Measurements from ENCODE around the gene DIRAS2. TPM values are rescaled to one million over a fixed set of nuclear protein-coding genes. Genes with fewer than 3 reads are reported as not detected.

The DIRAS2 gene
- total RNA-seq, 2 experiments from 2014 or later, result not detected

DNA sequence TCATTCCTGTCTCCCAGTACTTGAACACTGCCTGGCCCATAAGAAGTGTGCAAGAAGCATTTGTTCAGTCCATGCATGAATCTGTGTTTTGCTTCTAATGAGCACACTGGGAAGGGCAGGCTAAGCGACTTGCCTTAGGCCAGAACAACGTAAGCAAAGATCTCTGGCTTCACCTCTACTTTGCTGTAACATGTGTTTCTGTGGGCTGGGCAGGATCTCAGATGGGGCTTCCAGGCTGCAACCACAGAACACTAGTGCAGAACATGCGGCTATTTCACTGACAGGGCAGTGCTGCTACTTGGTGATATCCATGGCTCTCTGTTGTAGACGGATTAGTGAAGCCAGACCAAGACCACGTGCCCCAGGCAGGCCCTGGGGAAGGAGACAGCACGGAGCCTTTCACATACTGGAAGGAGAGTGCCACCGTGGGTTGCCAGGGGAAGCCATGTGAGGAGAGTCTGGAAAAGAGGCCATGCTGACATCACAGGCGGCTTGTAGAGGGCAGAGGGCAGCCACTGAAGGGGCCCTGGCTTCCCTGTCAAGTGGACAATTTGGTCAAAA is 9.9 kb downstream of the DIRAS2 start:
- Mint-ChIP-seq H3K36me3 (ENCODE audit: low read depth) (no peaks in the 10 kb centered on the region), H3K4me3 (no peak overlapping the region), H3K4me1 (ENCODE audit: low read depth) (no peaks in the 10 kb centered on the region), H3K9me3 (no peaks in the 10 kb centered on the region), H3K27ac (no peak overlapping the region), H3K27me3 (peaks cover 18% of the 10 kb centered on the region)
- CTCF ChIA-PET, result no interaction called here
- no peak for ATAC-seq (ENCODE audit: poor library complexity)
- POLR2A ChIA-PET, result no interaction called here
- TF ChIP-seq CTCF (IDR thresholded peaks at IDR 0.05), result no peak
- no peaks in the 10 kb centered on the region for H3K36me3 ChIP-seq (ENCODE audit: insufficient read depth, low read length)
- H3K4me3 ChIP-seq (ENCODE audit: low read length), result no peak overlapping the region
- H3K27ac ChIP-seq (ENCODE audit: low read depth in 1 of 2, low read length in 2 of 2), result no peak overlapping the region
- no peaks in the 10 kb centered on the region for H3K9me3 ChIP-seq (ENCODE audit: control insufficient read depth in 1 of 2, insufficient read depth in 1 of 2, low read length in 2 of 2)
- intact Hi-C loops (cut with DNase I, micrococcal nuclease), result no loop called here
- H3K4me1 ChIP-seq (ENCODE audit: insufficient read depth, low read length), result no peaks in the 10 kb centered on the region
- no peaks in the 10 kb centered on the region for H3K27me3 ChIP-seq (ENCODE audit: control insufficient read depth in 1 of 2, insufficient read depth in 2 of 2, low read length in 2 of 2)
- no peak for DNase-seq

GRCh38 chr9:90631964-90632363 is 10.7 kb downstream of the DIRAS2 start:
- Histone ChIP-seq H3K9me3 (ENCODE audit: control insufficient read depth in 1 of 2, insufficient read depth in 1 of 2, low read length in 2 of 2) (no peaks in the 10 kb centered on the region), H3K4me1 (ENCODE audit: insufficient read depth, low read length) (no peaks in the 10 kb centered on the region), H3K4me3 (ENCODE audit: low read length) (no peak overlapping the region), H3K36me3 (ENCODE audit: insufficient read depth, low read length) (no peaks in the 10 kb centered on the region), H3K27me3 (ENCODE audit: control insufficient read depth in 1 of 2, insufficient read depth in 2 of 2, low read length in 2 of 2) (no peaks in the 10 kb centered on the region), H3K27ac (ENCODE audit: low read depth in 1 of 2, low read length in 2 of 2) (no peak overlapping the region)
- Mint-ChIP-seq H3K4me3 (no peak overlapping the region), H3K27ac (no peak overlapping the region), H3K36me3 (ENCODE audit: low read depth) (no peaks in the 10 kb centered on the region), H3K9me3 (no peaks in the 10 kb centered on the region), H3K4me1 (ENCODE audit: low read depth) (no peaks in the 10 kb centered on the region), H3K27me3 (peaks cover 11% of the 10 kb centered on the region)
- no peak for DNase-seq
- no peak for TF ChIP-seq CTCF (IDR thresholded peaks at IDR 0.05)
- CTCF ChIA-PET, result no interaction called here
- intact Hi-C loops (cut with DNase I, micrococcal nuclease), result no loop called here
- ATAC-seq (ENCODE audit: poor library complexity), result no peak
- POLR2A ChIA-PET, result no interaction called here

DNA sequence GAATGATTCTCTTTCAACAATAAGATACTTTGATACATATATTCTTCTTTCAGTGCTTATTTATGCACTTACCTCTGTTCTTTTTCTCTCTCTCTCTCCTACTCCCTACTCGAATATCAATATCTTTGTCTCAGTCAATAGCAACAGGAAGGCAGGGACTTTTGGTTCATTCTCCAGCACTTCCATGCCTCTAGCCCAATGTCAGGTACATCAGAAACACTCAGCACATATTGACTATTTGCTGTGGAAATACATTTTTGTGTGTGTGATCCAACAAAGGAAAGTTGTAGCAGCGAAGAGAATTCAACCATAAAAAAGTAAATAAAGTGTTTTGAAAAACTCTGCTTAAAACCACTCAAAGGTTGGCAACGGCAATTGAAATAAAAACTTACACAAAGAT is 12.6 kb downstream of the DIRAS2 start:
- intact Hi-C loops (cut with DNase I, micrococcal nuclease), result no loop called here
- no peak for ATAC-seq (ENCODE audit: poor library complexity)
- CTCF ChIA-PET, result no interaction called here

More for the DNA sequence above, 12.6 kb downstream of the DIRAS2 start:
- POLR2A ChIA-PET, result no interaction called here
- TF ChIP-seq CTCF (IDR thresholded peaks at IDR 0.05), result no peak
- no peaks in the 10 kb centered on the region for H3K4me1 Mint-ChIP-seq (ENCODE audit: low read depth)
- H3K4me3 Mint-ChIP-seq, result no peak overlapping the region
- no peaks in the 10 kb centered on the region for H3K4me1 ChIP-seq (ENCODE audit: insufficient read depth, low read length)
- no peaks in the 10 kb centered on the region for H3K36me3 Mint-ChIP-seq (ENCODE audit: low read depth)
- no peaks in the 10 kb centered on the region for H3K9me3 Mint-ChIP-seq
- no peak for DNase-seq
- H3K27ac ChIP-seq (ENCODE audit: low read depth in 1 of 2, low read length in 2 of 2), result no peak overlapping the region
- H3K36me3 ChIP-seq (ENCODE audit: insufficient read depth, low read length), result no peaks in the 10 kb centered on the region
- H3K27me3 ChIP-seq (ENCODE audit: control insufficient read depth in 1 of 2, insufficient read depth in 2 of 2, low read length in 2 of 2), result peaks cover 0 to 3% of the 10 kb centered on the region in 2 experiments
- no peak overlapping the region for H3K4me3 ChIP-seq (ENCODE audit: low read length)
- H3K27ac Mint-ChIP-seq, result no peak overlapping the region
- H3K9me3 ChIP-seq (ENCODE audit: control insufficient read depth in 1 of 2, insufficient read depth in 1 of 2, low read length in 2 of 2), result no peaks in the 10 kb centered on the region
- H3K27me3 Mint-ChIP-seq, result peaks cover 8% of the 10 kb centered on the region
